HG03097 (cell line): ENCODE data around the gene PSD2.

ENCODE experiments used
- ATAC-seq: cut with Tn5 transposase; IDR thresholded peaks from one replicate; pipeline ENCODE4 v1.9.1; 2021; ENCODE audit not compliant: unreplicated experiment, low FRiP score

Gene PSD2

GRCh38 chr5:139810341-139811273 lies 15.0 kb downstream of the PSD2 start:
- ATAC-seq, result no peak

GRCh38 chr5:139811274-139811607 lies 15.6 kb downstream of the PSD2 start:
- ATAC-seq, result no peak

GRCh38 chr5:139812323-139812722 lies 16.7 kb downstream of the PSD2 start:
- ATAC-seq, result no peak

- no peak for ATAC-seq
These were observed 17.5 kb downstream of the PSD2 start for GRCh38 chr5:139812836-139813805.

DNA sequence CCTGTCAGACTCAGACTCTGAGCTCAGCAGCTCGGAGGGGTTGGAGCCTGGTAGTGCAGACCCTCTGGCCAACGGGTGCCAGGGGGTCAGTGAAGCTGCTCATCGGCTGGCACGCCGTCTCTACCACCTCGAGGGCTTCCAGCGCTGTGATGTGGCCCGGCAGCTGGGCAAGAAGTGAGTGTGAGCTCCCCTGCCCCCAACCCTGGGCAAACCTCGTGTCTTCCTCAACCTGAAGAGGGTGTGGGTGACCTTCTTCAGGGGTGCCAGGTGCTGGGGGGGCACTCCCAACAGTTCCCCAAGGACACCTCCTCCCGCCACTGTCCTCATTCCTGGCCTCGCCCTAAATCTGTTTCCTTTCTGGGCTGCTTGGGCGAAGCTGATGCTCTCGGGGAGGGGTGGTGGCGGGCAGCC lies 18.6 kb downstream of the PSD2 start:
- no peak for ATAC-seq

DNA sequence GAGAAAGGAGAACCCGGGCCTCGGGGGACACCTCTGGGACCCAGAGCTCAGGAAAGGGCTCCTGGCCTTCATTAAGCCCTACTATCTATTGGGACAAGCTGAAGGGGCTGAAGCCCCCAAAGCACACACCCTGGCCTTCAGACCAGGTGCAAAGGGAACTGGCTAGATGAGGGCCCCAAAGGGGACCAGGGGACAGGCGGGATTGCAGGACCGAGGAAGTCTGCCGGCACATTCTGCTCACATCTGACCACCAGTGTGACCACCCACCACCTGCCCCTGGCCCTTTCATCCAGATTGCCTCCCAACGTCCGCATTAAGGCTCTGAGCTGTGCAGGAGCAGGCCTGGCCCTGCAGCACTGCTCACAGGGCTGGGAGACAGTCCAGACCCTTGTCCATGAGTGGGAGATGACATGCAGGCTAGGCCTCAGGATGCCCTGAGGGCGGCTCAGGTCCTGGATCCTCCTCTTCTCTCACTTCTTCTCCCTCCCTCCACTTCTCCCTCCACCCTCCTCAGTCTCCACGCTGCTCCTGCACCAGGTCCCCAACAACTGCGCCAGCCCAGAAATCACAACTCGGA lies 19.2 kb downstream of the PSD2 start:
- ATAC-seq, result no peak

DNA sequence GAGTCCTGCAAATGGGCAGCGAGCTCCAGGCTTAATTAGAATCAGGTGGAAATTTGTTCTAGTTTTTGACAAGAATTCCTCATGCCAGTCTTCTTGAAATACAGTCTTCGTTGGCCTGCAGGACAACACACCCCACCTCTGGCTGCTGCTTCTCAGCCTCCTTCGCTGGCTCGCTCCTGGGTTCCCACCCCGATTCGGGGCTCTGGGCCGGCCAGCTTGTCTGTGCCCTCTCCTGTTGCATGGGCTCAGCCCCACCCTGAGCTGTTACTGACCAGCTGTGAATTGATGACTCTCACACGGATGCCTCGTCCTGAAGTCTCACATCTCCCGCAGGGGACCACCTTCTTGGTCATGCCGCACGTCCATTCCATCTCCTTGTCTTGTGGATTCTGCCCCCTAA lies 21.0 kb downstream of the PSD2 start:
- no peak for ATAC-seq

GRCh38 chr5:139817362-139817761 lies 21.8 kb downstream of the PSD2 start:
- no peak for ATAC-seq

DNA sequence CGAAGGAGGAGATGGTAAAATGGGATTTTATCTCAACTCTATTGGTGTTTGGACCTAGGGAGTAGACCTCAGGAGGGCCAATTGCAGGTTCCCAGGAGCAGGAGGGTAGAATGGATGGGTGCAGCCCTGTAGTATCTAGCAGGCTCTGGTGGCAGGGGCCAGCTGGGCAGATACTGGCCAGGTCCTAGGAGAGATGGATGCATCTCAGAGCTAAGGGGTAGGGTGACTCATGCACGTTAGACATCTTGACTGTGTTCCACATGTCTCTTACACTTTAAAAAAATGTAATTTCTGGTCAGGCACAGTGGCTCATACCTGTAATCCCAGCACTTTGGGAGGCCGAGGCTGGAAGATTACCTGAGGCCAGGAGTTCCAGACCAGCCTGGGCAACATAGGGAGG lies 22.4 kb downstream of the PSD2 start:
- no peak for ATAC-seq

GRCh38 chr5:139820130-139820529 lies 24.5 kb downstream of the PSD2 start:
- no peak for ATAC-seq

- ATAC-seq, result no peak
These were observed 25.0 kb downstream of the PSD2 start for GRCh38 chr5:139820606-139821005.

DNA sequence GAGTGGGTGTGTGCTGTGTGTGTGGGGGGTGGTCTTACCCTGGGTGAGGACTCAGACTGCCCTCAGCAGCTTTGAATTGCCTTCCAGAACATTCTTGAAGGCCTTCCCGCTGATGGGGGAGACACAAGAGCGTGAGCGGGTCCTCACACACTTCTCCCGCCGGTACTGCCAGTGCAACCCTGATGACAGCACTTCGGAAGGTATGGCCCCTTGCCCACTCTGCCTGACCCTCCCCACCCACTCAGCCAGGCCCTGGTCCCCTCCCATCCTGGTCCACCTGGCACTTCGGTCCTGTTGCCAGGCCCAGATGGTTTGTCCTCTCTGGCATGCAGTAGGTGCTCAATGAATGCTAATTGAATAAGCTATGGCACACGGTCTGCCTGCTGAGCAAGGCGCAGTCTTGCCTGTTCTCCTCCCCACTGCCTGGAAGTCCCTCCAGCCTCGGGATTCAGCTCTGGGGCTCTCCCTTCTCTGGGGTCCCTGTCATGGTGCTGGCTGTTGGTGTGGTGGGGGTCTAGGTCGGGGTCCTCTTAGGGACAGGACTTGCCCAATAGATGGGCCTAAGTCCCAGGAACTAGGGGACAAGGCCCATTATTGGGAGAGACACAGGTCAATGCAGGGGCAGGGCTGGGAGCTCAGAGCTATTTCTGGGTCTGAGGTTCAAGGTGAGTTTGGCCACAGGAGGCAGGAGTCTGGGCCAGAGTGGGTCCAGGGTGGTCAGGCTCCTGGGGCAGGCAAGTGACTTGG lies 26.4 kb downstream of the PSD2 start:
- no peak for ATAC-seq

- ATAC-seq, result no peak
These were observed 27.2 kb downstream of the PSD2 start for GRCh38 chr5:139822553-139823425.

GRCh38 chr5:139823757-139824355 lies 28.2 kb downstream of the PSD2 start:
- no peak for ATAC-seq

DNA sequence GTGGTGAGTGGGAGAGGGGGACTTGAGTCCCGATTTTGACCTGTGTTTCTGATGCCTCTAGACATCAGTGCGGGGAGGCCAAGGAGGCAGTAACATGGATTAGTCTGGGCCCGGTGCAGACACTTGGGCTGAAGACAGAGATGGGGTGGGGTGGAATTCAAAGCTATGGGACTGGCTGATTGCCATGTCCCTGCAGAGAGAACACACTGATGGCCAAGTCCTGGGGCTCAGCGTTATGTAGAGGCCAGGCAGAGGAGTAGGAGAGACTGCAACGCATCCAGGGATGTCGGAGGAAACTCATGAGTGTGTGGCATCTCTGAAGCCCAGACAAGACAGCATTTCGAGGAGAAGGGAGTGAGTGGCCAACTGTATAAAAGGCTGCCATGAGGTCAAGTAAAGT lies 30.1 kb downstream of the PSD2 start:
- no peak for ATAC-seq

GRCh38 chr5:139828207-139828895 lies 32.7 kb downstream of the PSD2 start:
- ATAC-seq, result no peak

GRCh38 chr5:139829471-139829870 lies 33.9 kb downstream of the PSD2 start:
- no peak for ATAC-seq

DNA sequence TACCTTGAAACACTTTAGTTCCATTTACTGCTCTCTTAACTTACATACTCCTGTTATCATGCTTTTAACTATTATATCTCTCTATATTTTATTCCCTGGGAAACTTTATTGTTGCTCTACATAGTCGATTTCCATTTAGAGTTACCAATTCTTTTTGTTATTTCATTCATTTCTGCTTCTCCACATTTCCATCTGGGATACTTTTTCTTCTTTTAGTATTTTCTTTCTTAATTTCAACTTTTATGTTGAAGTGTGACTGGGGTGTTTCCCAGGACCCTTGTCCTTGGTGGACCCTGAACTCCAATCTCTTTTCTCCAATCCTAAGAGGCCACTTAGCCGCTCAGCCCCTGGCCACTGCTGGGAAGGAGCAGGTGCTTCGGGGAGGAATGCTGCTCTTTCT lies 36.0 kb downstream of the PSD2 start:
- ATAC-seq, result no peak

GRCh38 chr5:139833525-139833924 lies 37.9 kb downstream of the PSD2 start:
- no peak for ATAC-seq
